ENCODE data around the gene PTH2R. TPM values are rescaled to one million over a fixed set of nuclear protein-coding genes. Genes with fewer than 3 reads are reported as not detected.
"Not testable (repeated sequence)": the region's sequence is repeated elsewhere in the genome, so short reads cannot be mapped to it uniquely, and the experiment has no call there.

The PTH2R gene
- polyA plus RNA-seq, 1 donor from 2014 or later: not detected

GRCh38 chr2:208515099-208515498 lies 108.5 kb downstream of the PTH2R start:
- H2AFZ ChIP-seq (ENCODE audit: low read depth, low read length): no peak overlapping the region
- H3K79me2 ChIP-seq (replicated peaks; ENCODE audit: insufficient read depth, low read length): no peaks in the 10 kb centered on the region
- no peak overlapping the region for H3K4me2 ChIP-seq (ENCODE audit: low read length)
- H3F3A ChIP-seq (ENCODE audit: insufficient read depth, low read length, poor library complexity, severe bottlenecking): no peaks in the 10 kb centered on the region
- H3K36me3 ChIP-seq (ENCODE audit: insufficient read depth, low read length): no peaks in the 10 kb centered on the region
- H3K9me2 ChIP-seq (ENCODE audit: insufficient read depth, low read length): no peaks in the 10 kb centered on the region
- H3K9ac ChIP-seq (ENCODE audit: low read length): no peak overlapping the region
- H3K4me3 ChIP-seq (ENCODE audit: low read length): no peak overlapping the region
- TF ChIP-seq EZH2 (IDR thresholded peaks at IDR 0.05; ENCODE audit: borderline replicate concordance, insufficient read depth, low read length, poor library complexity, severe bottlenecking): no peak
- TF ChIP-seq RAD21 (conservative IDR thresholded peaks at IDR 0.05): no peak
- no peak for TF ChIP-seq POLR2AphosphoS5 (IDR thresholded peaks at IDR 0.05)
- no peak overlapping the region for H3K27ac ChIP-seq (ENCODE audit: low read length)
- H3K9me3 ChIP-seq (ENCODE audit: low read length): no peaks in the 10 kb centered on the region
- no peaks in the 10 kb centered on the region for H4K20me1 ChIP-seq (ENCODE audit: insufficient read depth)
- H3K27me3 ChIP-seq (ENCODE audit: insufficient read depth, low read depth, low read length): no peaks in the 10 kb centered on the region

DNA sequence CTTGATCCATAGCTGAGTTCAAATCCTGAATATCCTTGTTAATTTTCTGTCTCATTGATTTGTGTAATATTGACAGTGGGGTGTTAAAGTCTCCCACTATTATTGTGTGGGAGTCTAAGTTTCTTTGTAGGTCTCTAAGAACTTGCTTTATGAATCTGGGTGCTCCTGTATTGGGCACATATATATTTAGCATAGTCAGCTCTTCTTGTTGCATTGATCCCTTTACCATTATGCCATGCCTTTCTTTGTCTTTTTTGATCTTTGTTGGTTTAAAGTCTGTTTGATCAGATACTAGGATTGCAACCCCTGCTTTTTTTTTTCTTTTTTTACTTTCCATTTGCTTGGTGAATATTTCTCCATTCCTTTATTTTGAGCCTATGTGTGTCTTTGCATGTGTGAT lies 116.5 kb downstream of the PTH2R start:
- not testable (repeated sequence) for H3F3A ChIP-seq (ENCODE audit: insufficient read depth, low read length, poor library complexity, severe bottlenecking); H2AFZ ChIP-seq (ENCODE audit: low read depth, low read length); H3K27ac ChIP-seq (ENCODE audit: low read length); H3K27me3 ChIP-seq (ENCODE audit: insufficient read depth, low read depth, low read length); H3K9ac ChIP-seq (ENCODE audit: low read length); H3K9me2 ChIP-seq (ENCODE audit: insufficient read depth, low read length); H3K4me2 ChIP-seq (ENCODE audit: low read length); H3K9me3 ChIP-seq (ENCODE audit: low read length); H4K20me1 ChIP-seq (ENCODE audit: insufficient read depth); H3K36me3 ChIP-seq (ENCODE audit: insufficient read depth, low read length); H3K4me3 ChIP-seq (ENCODE audit: low read length); H3K79me2 ChIP-seq (replicated peaks; ENCODE audit: insufficient read depth, low read length)

DNA sequence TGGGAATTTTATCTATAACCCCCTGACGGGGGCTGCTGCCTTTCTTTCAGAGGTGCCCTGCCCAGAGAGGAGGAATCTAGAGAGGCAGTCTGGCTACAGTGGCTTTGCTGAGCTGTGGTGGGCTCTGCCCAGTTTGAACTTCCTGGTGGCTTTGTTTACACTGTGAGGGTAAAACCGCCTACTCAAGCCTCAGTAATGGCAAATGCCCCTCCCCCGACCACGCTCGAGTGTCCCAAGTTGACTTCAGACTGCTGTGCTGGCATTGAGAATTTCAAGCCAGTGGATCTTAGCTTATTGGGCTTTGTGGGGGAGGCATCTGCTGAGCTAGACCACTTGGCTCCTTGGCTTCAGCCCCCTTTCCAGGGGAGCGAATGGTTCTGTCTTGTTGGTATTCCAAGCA lies 118.6 kb downstream of the PTH2R start:
- not testable (repeated sequence) for H3K9me3 ChIP-seq (ENCODE audit: low read length); H3F3A ChIP-seq (ENCODE audit: insufficient read depth, low read length, poor library complexity, severe bottlenecking); H3K27ac ChIP-seq (ENCODE audit: low read length); H3K79me2 ChIP-seq (replicated peaks; ENCODE audit: insufficient read depth, low read length); H3K9ac ChIP-seq (ENCODE audit: low read length); H3K4me2 ChIP-seq (ENCODE audit: low read length); H2AFZ ChIP-seq (ENCODE audit: low read depth, low read length); H3K27me3 ChIP-seq (ENCODE audit: insufficient read depth, low read depth, low read length); H3K9me2 ChIP-seq (ENCODE audit: insufficient read depth, low read length); H4K20me1 ChIP-seq (ENCODE audit: insufficient read depth); H3K36me3 ChIP-seq (ENCODE audit: insufficient read depth, low read length); H3K4me3 ChIP-seq (ENCODE audit: low read length)

GRCh38 chr2:208529796-208530195 lies 123.2 kb downstream of the PTH2R start:
- Histone ChIP-seq H3K36me3 (ENCODE audit: insufficient read depth, low read length) (no peaks in the 10 kb centered on the region), H3K9me2 (ENCODE audit: insufficient read depth, low read length) (no peaks in the 10 kb centered on the region), H3K27me3 (ENCODE audit: insufficient read depth, low read depth, low read length) (no peaks in the 10 kb centered on the region)

More at GRCh38 chr2:208529796-208530195, 123.2 kb downstream of the PTH2R start:
- Histone ChIP-seq H3K4me2 (ENCODE audit: low read length) (no peak overlapping the region), H3K4me3 (ENCODE audit: low read length) (no peak overlapping the region), H3K27ac (ENCODE audit: low read length) (no peak overlapping the region), H4K20me1 (ENCODE audit: insufficient read depth) (no peaks in the 10 kb centered on the region), H3K9me3 (ENCODE audit: low read length) (no peaks in the 10 kb centered on the region), H2AFZ (ENCODE audit: low read depth, low read length) (no peak overlapping the region), H3K9ac (ENCODE audit: low read length) (no peak overlapping the region), H3K79me2 (replicated peaks; ENCODE audit: insufficient read depth, low read length) (no peaks in the 10 kb centered on the region), H3F3A (ENCODE audit: insufficient read depth, low read length, poor library complexity, severe bottlenecking) (no peaks in the 10 kb centered on the region)
- TF ChIP-seq TAF1 (IDR thresholded peaks at IDR 0.05; ENCODE audit: low read depth) (no peak), SMC3 (conservative IDR thresholded peaks at IDR 0.05; ENCODE audit: poor library complexity) (no peak), EZH2 (IDR thresholded peaks at IDR 0.05; ENCODE audit: borderline replicate concordance, insufficient read depth, low read length, poor library complexity, severe bottlenecking) (no peak), EP300 (conservative IDR thresholded peaks at IDR 0.05; ENCODE audit: poor library complexity, severe bottlenecking) (no peak), RAD21 (conservative IDR thresholded peaks at IDR 0.05) (no peak), MXI1 (conservative IDR thresholded peaks at IDR 0.05; ENCODE audit: poor library complexity, severe bottlenecking) (no peak), POLR2AphosphoS5 (IDR thresholded peaks at IDR 0.05) (no peak), CTCF (IDR thresholded peaks at IDR 0.05; ENCODE audit: poor library complexity, severe bottlenecking) (no peak)
- TF ChIP-seq, protein P1, sequence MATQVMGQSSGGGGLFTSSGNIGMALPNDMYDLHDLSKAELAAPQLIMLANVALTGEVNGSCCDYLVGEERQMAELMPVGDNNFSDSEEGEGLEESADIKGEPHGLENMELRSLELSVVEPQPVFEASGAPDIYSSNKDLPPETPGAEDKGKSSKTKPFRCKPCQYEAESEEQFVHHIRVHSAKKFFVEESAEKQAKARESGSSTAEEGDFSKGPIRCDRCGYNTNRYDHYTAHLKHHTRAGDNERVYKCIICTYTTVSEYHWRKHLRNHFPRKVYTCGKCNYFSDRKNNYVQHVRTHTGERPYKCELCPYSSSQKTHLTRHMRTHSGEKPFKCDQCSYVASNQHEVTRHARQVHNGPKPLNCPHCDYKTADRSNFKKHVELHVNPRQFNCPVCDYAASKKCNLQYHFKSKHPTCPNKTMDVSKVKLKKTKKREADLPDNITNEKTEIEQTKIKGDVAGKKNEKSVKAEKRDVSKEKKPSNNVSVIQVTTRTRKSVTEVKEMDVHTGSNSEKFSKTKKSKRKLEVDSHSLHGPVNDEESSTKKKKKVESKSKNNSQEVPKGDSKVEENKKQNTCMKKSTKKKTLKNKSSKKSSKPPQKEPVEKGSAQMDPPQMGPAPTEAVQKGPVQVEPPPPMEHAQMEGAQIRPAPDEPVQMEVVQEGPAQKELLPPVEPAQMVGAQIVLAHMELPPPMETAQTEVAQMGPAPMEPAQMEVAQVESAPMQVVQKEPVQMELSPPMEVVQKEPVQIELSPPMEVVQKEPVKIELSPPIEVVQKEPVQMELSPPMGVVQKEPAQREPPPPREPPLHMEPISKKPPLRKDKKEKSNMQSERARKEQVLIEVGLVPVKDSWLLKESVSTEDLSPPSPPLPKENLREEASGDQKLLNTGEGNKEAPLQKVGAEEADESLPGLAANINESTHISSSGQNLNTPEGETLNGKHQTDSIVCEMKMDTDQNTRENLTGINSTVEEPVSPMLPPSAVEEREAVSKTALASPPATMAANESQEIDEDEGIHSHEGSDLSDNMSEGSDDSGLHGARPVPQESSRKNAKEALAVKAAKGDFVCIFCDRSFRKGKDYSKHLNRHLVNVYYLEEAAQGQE (IDR thresholded peaks at IDR 0.05; ENCODE audit: borderline replicate concordance): no peak

All from neural cell (in vitro differentiated cells).